ENCODE measurements around the gene MYOD1.
A peak's percentile ranks its signal among the peaks of the same experiment; 100 is the strongest.

MYOD1 gene

DNA sequence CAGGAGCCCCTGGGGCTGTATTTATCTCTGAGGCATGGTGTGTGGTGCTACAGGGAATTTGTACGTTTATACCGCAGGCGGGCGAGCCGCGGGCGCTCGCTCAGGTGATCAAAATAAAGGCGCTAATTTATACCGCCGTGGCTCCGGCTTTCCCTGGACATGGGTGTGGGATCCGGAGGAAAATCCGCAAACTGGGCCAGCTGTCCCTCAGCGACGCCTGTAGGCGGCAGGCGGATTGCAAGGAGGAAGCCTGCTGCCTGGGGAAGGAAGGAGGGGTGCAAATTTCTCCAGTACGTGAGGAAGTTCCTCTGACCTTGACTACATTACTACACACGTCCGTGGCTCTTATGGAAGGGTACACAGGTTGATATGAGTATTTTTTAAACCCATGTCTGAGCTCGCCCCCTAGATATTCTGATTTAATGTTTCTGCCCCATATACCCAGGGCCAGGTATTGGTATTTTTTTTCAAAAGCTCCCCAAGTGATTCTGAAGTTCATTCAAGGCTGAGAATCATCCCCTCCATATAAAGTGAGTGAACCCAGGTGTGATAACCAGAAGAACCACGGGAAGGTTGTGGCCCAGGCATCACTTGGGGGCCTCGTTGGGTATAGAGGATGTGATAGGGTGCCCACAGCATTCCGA is 2.8 kb downstream of the MYOD1 start:
- no peak overlapping the region for H3K4me3 ChIP-seq (replicated peaks; ENCODE audit: low read depth, low read length)
- DNase-seq (ENCODE audit: extremely low read depth, low read depth): no peak
- TF ChIP-seq, protein P1, sequence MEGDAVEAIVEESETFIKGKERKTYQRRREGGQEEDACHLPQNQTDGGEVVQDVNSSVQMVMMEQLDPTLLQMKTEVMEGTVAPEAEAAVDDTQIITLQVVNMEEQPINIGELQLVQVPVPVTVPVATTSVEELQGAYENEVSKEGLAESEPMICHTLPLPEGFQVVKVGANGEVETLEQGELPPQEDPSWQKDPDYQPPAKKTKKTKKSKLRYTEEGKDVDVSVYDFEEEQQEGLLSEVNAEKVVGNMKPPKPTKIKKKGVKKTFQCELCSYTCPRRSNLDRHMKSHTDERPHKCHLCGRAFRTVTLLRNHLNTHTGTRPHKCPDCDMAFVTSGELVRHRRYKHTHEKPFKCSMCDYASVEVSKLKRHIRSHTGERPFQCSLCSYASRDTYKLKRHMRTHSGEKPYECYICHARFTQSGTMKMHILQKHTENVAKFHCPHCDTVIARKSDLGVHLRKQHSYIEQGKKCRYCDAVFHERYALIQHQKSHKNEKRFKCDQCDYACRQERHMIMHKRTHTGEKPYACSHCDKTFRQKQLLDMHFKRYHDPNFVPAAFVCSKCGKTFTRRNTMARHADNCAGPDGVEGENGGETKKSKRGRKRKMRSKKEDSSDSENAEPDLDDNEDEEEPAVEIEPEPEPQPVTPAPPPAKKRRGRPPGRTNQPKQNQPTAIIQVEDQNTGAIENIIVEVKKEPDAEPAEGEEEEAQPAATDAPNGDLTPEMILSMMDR (IDR thresholded peaks at IDR 0.05; ENCODE audit: low read depth, low read length, missing control alignments): peak; percentile 59

DNA sequence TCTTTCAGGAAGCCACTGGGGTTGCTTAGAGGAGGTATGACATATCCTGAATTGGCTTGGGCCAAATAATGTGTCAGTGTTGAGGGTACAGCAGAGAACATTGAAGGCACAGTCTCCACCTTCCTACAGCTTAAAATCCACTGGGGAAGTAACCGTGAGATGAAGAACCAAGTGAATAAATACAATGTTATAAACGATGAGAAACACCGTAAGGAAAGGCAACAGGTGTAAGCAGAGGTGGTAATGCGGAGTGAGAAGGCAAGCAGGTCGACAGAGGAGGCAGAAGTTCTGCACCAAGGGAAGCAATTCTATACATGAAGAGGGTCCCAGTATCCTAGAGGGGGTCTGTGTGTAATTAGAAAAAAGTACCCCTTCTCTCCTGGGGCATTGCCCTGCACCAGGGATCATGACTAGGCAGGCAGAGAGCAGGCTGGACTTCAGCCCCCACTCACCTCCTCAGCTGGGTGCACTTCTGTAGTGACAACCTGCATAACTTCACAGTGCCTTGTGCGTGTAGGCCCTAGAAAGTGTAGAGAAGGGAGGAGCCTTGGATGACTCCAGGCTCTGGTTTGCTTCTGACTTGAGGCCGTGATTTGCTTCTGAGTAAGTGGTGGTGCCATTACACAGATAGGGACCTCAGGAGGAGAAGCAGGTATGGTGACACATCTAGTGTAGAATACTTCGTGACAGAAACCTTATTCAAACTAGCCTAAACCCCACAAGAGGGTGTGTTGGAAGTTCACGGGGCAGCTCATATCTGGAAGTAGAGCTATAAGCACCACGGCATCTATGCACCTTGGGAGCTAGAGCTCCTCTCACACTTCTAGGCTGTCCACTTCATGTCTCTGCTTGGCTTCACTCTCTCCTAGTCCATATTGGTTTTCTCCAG is 4.9 kb downstream of the MYOD1 start:
- H3K4me3 ChIP-seq (replicated peaks; ENCODE audit: low read depth, low read length): no peak overlapping the region
- TF ChIP-seq, protein P1 (IDR thresholded peaks at IDR 0.05; ENCODE audit: low read depth, low read length, missing control alignments): no peak
- DNase-seq (ENCODE audit: extremely low read depth, low read depth): no peak

GRCh38 chr11:17725174-17725573 is 5.8 kb downstream of the MYOD1 start:
- TF ChIP-seq, protein P1 (IDR thresholded peaks at IDR 0.05; ENCODE audit: low read depth, low read length, missing control alignments): no peak
- DNase-seq (ENCODE audit: extremely low read depth, low read depth): no peak
- H3K4me3 ChIP-seq (replicated peaks; ENCODE audit: low read depth, low read length): no peak overlapping the region

DNA sequence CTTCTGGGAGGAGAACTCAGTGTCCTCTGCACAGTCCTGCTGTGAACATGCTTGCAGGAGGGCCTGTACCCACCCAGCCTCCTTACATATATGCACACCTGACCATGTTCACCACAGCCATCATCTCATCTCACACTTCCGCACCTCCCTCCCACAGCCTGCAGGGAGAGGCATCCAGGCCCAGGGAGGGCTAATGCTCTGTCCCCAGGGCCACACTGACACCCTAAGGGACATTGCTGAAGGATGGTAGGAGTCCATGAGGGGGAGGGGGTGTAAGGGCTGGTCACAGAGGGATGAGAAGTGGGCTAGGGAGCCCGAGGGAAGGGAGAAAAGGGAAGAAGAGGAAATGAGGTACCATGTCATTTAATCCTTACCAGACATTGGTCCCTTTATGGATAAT is 10.8 kb downstream of the MYOD1 start:
- no peak overlapping the region for H3K4me3 ChIP-seq (replicated peaks; ENCODE audit: low read depth, low read length)
- DNase-seq (ENCODE audit: extremely low read depth, low read depth): no peak
- TF ChIP-seq, protein P1 (IDR thresholded peaks at IDR 0.05; ENCODE audit: low read depth, low read length, missing control alignments): no peak

DNA sequence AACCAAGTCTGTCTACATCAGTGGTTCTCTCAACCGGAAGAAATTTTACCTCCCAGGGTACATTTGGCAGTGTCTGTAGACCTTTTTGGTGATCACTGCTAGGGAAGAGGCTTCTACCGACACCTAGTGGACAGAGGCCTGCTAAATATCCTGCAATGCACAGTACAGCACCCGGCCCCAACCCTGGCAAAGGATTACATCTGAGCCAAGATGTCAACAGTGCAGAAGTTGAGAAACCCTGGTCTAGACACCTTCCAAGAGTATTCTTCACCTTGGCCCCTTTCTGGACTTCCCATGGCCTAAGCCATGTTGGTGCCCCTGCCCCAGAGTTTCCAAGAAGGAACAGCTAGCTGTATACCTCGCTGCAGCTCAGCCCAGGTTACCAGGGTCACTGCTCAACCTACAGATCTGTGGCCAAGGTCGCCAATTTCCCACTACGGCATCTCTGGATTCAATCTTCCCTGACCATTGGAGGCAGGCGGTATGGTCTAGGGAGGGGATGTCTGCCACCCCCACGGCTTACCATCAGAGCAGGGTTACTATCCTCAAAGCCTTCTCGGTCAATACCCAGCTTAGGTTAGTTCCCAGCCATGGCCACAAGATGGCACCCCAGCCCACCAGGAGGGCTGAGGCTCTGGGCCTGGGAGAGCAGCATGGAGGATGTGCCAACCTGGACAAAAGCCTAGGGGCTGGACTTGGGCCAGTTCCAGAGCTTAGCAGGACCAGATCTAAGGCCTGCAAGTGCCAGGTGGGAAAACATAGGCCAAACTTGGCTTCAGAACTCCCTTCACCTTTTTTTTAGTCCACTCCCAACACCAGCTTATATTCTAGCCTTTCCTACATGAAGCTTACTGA is 11.5 kb downstream of the MYOD1 start:
- TF ChIP-seq, protein P1 (IDR thresholded peaks at IDR 0.05; ENCODE audit: low read depth, low read length, missing control alignments): peak; percentile 85
- H3K4me3 ChIP-seq (replicated peaks; ENCODE audit: low read depth, low read length): no peak overlapping the region
- DNase-seq (ENCODE audit: extremely low read depth, low read depth): peak; percentile 41

GRCh38 chr11:17733261-17733660 is 13.9 kb downstream of the MYOD1 start:
- TF ChIP-seq, protein P1 (IDR thresholded peaks at IDR 0.05; ENCODE audit: low read depth, low read length, missing control alignments): no peak
- DNase-seq (ENCODE audit: extremely low read depth, low read depth): no peak
- no peak overlapping the region for H3K4me3 ChIP-seq (replicated peaks; ENCODE audit: low read depth, low read length)

Measured in HFF-Myc (cell line).